Mesodermal cell (in vitro differentiated cells): ENCODE measurements around the gene ITSN1.

Source experiments
- H3K27ac ChIP-seq: 2 replicates; pipeline ENCODE4 v1.7.0; 2013; ENCODE audit warnings: mild to moderate bottlenecking, low read depth, low read length, moderate library complexity; ENCODE audit not compliant: severe bottlenecking
- H3K36me3 ChIP-seq: 2 replicates; pipeline ENCODE4 v1.7.1; 2013; ENCODE audit warnings: mild to moderate bottlenecking, low read length, moderate library complexity; ENCODE audit not compliant: control insufficient read depth, insufficient read depth
- H3K4me1 ChIP-seq: one replicate; pipeline ENCODE4 v1.7.1; 2013; ENCODE audit warnings: mild to moderate bottlenecking, low read length; ENCODE audit not compliant: insufficient read depth, control insufficient read depth, poor library complexity, severe bottlenecking
- H3K4me3 ChIP-seq: 2 replicates; pipeline ENCODE4 v1.7.0; 2013; ENCODE audit warnings: low read length, control low read depth, mild to moderate bottlenecking; ENCODE audit not compliant: insufficient read depth, poor library complexity, severe bottlenecking; ENCODE audit errors: extremely low read depth
- H3K9me3 ChIP-seq: 2 replicates; pipeline ENCODE4 v1.7.1; 2013; ENCODE audit warnings: mild to moderate bottlenecking, low read length, moderate library complexity; ENCODE audit not compliant: control insufficient read depth
- WGBS, 2 experiments: methylation state at CpG; one replicate each; pipeline ENCODE4 v1.1.5; 2013; ENCODE audit warnings: missing lambda C conversion rate in 2 of 2; ENCODE audit not compliant: insufficient coverage in 2 of 2; 5-methylcytosine and 5-hydroxymethylcytosine counted together

ITSN1 gene

DNA sequence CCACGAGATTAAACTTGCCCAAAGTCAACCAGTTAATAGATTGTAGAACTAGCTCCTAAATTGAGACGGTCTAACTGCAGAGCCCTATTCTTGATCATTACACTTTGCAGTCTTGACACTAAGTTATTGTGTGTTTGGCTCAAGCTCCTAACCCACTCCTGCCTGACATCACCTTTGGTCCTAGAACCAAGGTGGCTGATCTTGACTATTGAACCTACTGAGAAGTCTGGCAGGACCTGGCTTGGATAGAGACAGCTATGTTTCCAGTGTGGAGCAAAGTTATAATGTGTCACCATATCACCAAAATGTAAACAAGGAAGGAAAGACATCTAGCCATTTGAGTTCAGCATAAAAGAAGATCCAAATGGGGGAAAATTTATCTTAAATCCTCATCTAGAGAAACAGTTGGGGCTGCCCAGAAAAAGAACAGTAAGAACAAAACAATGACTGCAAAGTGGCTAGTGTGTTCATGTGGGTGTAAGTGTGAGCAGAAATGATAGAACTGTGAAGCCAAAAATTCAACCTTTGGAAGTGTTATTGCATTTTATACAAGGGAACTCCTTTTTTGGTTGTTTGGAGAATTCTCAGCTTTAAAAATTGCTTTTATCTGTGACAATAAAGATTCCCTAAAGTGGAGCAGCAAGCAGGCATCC lies 166.5 kb downstream of the ITSN1 start:
- H3K9me3 ChIP-seq, result no peaks in the 10 kb centered on the region
- H3K36me3 ChIP-seq, result peaks cover 66% of the 10 kb centered on the region
- no peak overlapping the region for H3K27ac ChIP-seq
- no peak overlapping the region for H3K4me3 ChIP-seq
- WGBS, 2 experiments, result 70 to 80% methylated on average over 1 to 2 of the region's 2 CpGs
- H3K4me1 ChIP-seq, result peaks cover under 1% of the 10 kb centered on the region

DNA sequence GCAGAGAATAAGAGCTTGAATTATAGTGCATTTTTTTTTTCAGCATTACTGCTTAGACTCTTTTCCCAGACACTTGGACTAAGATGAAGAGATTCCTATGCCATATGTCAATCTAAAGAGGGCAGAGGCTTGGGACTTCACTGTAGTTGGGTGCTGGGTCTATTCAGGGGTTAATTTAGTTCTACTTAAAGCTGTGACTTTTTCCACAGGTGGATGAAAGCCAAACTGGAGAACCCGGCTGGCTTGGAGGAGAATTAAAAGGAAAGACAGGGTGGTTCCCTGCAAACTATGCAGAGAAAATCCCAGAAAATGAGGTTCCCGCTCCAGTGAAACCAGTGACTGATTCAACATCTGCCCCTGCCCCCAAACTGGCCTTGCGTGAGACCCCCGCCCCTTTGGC lies 168.5 kb downstream of the ITSN1 start:
- Histone ChIP-seq H3K4me3 (no peak overlapping the region), H3K9me3 (no peaks in the 10 kb centered on the region), H3K36me3 (peaks cover 75% of the 10 kb centered on the region), H3K27ac (no peak overlapping the region), H3K4me1 (peaks cover 15% of the 10 kb centered on the region)
- WGBS, 2 experiments, result 89 to 95% methylated on average over 2 to 4 of the region's 4 CpGs

DNA sequence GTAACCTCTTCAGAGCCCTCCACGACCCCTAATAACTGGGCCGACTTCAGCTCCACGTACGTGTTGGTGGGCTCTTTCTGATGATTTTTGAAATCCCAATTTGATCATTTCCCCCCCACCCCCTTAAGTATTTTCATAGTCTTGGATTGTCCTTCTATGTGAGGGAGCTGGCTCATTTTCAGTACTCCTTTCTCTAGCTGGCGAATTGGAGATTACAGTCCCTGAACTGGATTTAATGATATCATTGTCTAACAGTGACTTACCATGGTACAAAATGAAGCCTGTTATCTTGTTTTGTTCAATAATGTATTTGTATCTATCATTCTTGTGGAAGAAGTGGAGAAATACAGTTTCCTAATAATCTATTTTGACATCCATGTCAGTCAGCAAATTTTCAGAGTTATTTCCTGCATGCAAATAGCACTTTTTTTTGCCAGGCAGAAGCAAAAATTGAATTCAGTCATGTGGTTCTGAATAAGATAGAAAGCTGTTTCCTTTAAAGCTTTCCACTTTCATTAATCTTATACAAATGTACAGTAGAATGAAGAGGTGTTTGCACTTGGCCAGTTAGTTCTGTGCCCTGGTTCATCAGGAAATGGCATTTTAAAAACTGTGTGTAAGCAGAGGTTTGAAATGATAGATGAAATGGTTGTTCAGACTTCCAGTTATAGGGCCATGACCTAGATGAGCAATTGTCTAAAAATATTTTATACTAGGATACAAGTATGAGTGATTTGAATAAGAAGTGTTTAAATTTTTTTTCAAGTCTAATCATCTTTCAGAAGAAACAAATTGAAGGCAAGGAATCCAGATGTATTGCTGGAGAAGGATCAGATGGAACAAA lies 169.1 kb downstream of the ITSN1 start:
- H3K4me3 ChIP-seq, result no peak overlapping the region
- no peaks in the 10 kb centered on the region for H3K9me3 ChIP-seq
- peaks cover 15% of the 10 kb centered on the region for H3K4me1 ChIP-seq
- H3K36me3 ChIP-seq, result peaks cover 81% of the 10 kb centered on the region
- no peak overlapping the region for H3K27ac ChIP-seq
- WGBS, 2 experiments, result 87 to 95% methylated on average over 3 to 4 of the region's 5 CpGs

DNA sequence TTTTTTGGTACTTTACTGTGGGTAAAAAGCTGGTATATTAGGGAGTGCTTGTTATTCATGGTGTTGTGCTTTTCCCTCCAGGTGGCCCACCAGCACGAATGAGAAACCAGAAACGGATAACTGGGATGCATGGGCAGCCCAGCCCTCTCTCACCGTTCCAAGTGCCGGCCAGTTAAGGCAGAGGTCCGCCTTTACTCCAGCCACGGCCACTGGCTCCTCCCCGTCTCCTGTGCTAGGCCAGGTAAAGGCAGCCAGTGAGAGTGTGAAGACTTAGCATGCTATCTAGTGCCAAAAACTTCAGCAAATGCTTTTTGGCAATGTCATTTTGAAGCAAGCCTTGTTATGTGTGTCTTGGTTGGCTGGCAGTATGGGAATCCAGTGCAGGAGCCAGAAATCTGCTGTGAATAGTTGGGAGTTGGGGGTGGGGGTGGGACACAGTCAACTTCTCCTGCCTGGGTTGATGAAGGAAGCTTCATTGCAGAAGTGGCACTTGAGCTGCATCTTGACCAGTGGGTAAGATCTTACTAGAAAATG lies 171.6 kb downstream of the ITSN1 start:
- Histone ChIP-seq H3K4me3 (no peak overlapping the region), H3K9me3 (no peaks in the 10 kb centered on the region), H3K36me3 (peaks cover 94% of the 10 kb centered on the region), H3K4me1 (peaks cover 15% of the 10 kb centered on the region), H3K27ac (no peak overlapping the region)
- 87 to 94% methylated on average over 7 of the region's 7 CpGs for WGBS, 2 experiments

DNA sequence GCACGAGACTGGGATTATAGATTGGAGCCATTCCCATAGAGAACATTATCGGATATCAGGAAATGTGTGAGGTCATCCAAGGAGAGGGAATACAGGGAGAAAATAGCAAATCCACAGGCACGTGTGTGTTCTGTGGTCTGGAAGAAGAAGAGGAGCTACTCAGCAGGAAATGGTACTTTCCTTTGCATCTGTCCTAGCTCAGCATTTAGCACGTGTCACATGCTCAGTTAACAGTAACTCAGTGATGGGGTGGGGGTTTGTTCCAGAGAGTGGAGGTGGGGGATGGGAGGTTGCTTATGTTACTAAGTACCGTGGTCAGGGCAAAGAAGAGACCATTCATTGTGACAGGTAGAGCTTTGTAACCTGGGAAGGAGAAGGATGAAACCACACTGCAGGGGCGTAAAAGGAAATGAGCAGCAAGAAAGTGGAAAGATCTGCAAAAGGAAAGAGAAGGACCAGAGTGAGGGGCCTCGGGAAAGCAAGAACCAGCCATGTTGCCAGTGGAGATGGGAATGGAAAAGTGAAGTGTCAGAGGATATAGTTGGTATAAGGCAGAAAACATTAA lies 172.9 kb downstream of the ITSN1 start:
- no peaks in the 10 kb centered on the region for H3K9me3 ChIP-seq
- WGBS, 2 experiments, result 75 to 83% methylated on average over 7 of the region's 7 CpGs
- peaks cover 15% of the 10 kb centered on the region for H3K4me1 ChIP-seq
- no peak overlapping the region for H3K27ac ChIP-seq
- no peak overlapping the region for H3K4me3 ChIP-seq
- H3K36me3 ChIP-seq, result peaks cover 95% of the 10 kb centered on the region

DNA sequence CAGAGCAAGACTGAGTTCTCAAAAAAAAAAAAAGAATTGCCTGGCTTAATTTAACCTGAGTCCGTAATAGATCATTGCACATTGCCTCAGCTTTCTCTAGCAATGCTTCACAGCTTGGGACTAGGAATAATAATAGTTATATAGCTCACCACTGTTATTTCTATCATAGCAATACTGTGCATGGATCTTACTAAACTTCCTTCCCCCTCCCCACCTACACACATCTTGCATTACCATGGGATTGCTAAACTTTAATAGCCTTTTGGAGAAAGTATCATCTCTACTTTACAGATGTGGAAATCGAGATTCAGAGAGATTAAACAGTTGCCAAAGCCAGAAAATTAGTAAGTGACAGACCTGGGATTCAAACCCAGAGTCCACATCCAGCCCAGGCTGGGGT lies 173.9 kb downstream of the ITSN1 start:
- 90 to 94% methylated on average over 2 of the region's 2 CpGs for WGBS, 2 experiments
- H3K9me3 ChIP-seq, result no peaks in the 10 kb centered on the region
- H3K4me3 ChIP-seq, result no peak overlapping the region
- peaks cover 93% of the 10 kb centered on the region for H3K36me3 ChIP-seq
- H3K27ac ChIP-seq, result no peak overlapping the region
- H3K4me1 ChIP-seq, result peaks cover 15% of the 10 kb centered on the region

DNA sequence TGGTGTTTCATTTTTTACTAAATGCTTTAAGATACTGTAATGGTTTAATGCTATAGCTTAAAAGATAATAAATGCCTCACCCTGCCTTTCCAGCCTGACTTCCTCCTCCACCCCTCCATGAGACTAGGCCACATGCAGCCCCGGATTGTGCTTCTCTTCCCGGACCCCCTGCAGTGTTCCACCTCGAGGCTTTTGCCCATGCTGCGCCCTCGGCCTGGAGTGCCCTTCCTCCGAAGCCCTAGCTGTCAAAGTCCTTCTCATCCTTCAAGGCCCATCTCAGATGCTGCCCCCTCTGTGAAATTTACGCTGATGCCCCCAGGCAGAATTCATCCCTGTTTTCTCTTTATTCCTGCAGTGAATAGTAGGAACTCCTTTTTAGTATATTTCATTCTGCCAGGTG lies 174.8 kb downstream of the ITSN1 start:
- H3K36me3 ChIP-seq, result peaks cover 93% of the 10 kb centered on the region
- H3K27ac ChIP-seq, result no peak overlapping the region
- no peaks in the 10 kb centered on the region for H3K9me3 ChIP-seq
- H3K4me1 ChIP-seq, result peaks cover 15% of the 10 kb centered on the region
- H3K4me3 ChIP-seq, result no peak overlapping the region
- 73 to 76% methylated on average over 6 to 7 of the region's 7 CpGs for WGBS, 2 experiments

DNA sequence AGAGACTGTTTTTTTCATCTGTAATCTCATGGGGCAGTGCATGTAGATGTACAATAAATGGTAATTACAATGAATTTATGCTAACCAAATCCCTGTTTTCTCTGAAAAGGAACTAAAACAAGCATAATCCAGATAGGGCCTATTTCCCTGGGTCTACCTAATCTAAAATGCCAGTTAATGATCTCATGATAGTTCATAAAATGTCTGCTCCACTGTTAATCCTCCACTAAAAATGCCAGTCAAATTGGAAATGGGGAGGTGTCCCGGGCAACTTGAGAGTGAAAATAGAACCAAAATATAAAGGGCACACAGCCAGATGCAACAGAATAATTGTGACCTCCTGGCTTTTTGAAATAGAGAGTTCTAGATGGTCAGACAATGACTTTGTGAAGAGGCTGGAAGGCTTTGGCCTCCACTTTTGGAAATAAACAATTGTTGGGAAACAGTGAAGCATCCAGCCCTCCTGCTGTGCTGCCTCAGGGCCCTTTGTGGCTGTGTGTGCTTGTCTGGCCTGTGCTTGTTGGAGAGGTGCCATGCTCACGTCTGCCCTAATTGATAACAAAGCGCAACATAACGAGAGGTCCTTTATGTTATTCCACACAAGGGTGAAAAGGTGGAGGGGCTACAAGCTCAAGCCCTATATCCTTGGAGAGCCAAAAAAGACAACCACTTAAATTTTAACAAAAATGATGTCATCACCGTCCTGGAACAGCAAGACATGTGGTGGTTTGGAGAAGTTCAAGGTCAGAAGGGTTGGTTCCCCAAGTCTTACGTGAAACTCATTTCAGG lies 175.6 kb downstream of the ITSN1 start:
- H3K36me3 ChIP-seq, result peaks cover 95% of the 10 kb centered on the region
- H3K9me3 ChIP-seq, result no peaks in the 10 kb centered on the region
- WGBS, 2 experiments, result 90 to 92% methylated on average over 2 of the region's 6 CpGs
- peaks cover 15% of the 10 kb centered on the region for H3K4me1 ChIP-seq
- H3K27ac ChIP-seq, result no peak overlapping the region
- H3K4me3 ChIP-seq, result no peak overlapping the region

DNA sequence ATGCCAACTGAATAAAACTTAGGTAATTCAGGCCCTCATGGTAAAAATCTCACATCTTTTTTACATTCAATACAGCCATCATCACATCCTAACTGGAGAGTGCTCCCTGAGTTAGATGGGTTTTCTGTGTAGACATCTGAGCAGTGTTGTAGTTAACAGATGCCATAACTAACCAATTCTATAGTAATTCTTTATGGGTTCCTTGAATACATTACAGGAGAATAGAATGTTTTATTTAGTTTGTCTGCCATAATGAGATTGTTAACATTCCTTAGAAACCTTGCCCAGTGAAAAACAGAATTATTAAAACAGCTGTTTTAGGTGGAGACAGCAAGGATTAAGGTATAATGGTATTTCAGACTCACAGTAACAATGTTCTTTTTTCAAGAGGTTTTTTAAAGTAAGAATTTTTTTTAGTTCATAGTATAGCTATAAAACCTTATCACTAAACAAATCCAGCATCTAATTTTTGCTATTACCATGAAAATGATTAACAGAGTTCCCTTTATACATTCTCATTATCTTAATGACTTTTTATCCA lies 178.0 kb downstream of the ITSN1 start:
- Histone ChIP-seq H3K27ac (no peak overlapping the region), H3K4me3 (no peak overlapping the region), H3K4me1 (peaks cover under 1% of the 10 kb centered on the region), H3K36me3 (peaks cover 88% of the 10 kb centered on the region), H3K9me3 (no peaks in the 10 kb centered on the region)

DNA sequence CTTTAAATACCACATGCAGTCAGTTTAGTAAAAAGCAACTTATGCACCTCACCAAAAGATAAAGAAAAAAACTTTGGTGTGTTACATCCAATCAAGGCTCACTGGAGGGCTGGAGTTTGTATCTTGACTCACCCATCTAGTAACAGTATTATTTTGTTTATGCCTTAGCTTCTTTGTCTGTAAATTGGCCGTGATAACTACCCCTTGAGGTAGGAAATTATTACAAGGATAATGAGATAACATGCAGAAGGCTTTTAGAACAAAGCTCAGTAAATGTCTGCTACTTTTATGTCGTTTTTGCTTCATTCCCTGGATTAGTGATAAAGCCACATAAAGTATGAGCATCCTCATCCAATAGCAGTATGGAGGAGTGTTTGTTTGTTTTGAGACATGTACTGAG lies 178.5 kb downstream of the ITSN1 start:
- Histone ChIP-seq H3K4me1 (no peaks in the 10 kb centered on the region), H3K9me3 (no peaks in the 10 kb centered on the region), H3K27ac (no peak overlapping the region), H3K4me3 (no peak overlapping the region), H3K36me3 (peaks cover 84% of the 10 kb centered on the region)
- 88% methylated on average over 1 of the region's 2 CpGs; no CpG with 5 or more reads in 1 of the 2 experiments for WGBS, 2 experiments
